ENCODE measurements around the gene FAM209B. TPM values are rescaled to one million over a fixed set of nuclear protein-coding genes. Genes with fewer than 3 reads are reported as not detected.

The FAM209B gene
- 0.17 to 0.48 TPM (median 0.28 TPM) in 5 replicates for total RNA-seq (2022; extraction: Qiagen RNA extraction)

GRCh38 chr20:56532946-56533345 is at the start of gene FAM209B:
Gene FAM209B, plus strand, starts transcription at chr20:56533246. Its CDS starts 96 bp downstream, at chr20:56533342.

GRCh38 chr20:56524444-56524843 is 8.6 kb upstream of the FAM209B start, which contains the start of gene FAM209A:
Gene FAM209A, plus strand, starts transcription at chr20:56524744. Its CDS starts 65 bp downstream, at chr20:56524809.

Other genes with a start within 250 kb of the FAM209B start
- gene FAM210B, start 174.3 kb upstream of the FAM209B start, total RNA-seq (2022; extraction: Qiagen RNA extraction) = 9.8 to 13.1 TPM (median 11.7 TPM) in 5 replicates
- gene AURKA, start 141.0 kb upstream of the FAM209B start, total RNA-seq (2022; extraction: Qiagen RNA extraction) = 94.0 to 106 TPM (median 104 TPM) in 5 replicates
- gene CSTF1, start 140.6 kb upstream of the FAM209B start, total RNA-seq (2022; extraction: Qiagen RNA extraction) = 35.4 to 37.5 TPM (median 37.2 TPM) in 5 replicates
- 0.02 to 0.07 TPM (median 0.05 TPM) in 4 of 5 replicates, not detected in the other for gene CASS4, start 121.0 kb upstream of the FAM209B start, total RNA-seq (2022; extraction: Qiagen RNA extraction)
- gene RTF2, start 64.6 kb upstream of the FAM209B start, total RNA-seq (2022; extraction: Qiagen RNA extraction) = 83.1 to 93.8 TPM (median 89.0 TPM) in 5 replicates
- 0.33 to 0.65 TPM (median 0.37 TPM) in 5 replicates for gene FAM209A, start 8.5 kb upstream of the FAM209B start, total RNA-seq (2022; extraction: Qiagen RNA extraction)
- gene TFAP2C, start 96.1 kb downstream of the FAM209B start, total RNA-seq (2022; extraction: Qiagen RNA extraction) = 11.1 to 14.9 TPM (median 12.9 TPM) in 5 replicates

Measured in A549 treated with dexamethasone at 1 μM for 4 hours (cell line).